ENCODE measurements around the gene TFG.

The TFG gene

GRCh38 chr3:100706365-100706764 is 2.9 kb upstream of the TFG start:
- no peak for DNase-seq (ENCODE audit: low read depth)

- DNase-seq (ENCODE audit: low read depth) = no peak
These were observed 678 bp upstream of the TFG start for GRCh38 chr3:100708644-100708988.

GRCh38 chr3:100709842-100710260 is 557 bp downstream of the TFG start:
- no peak for DNase-seq (ENCODE audit: low read depth)

DNA sequence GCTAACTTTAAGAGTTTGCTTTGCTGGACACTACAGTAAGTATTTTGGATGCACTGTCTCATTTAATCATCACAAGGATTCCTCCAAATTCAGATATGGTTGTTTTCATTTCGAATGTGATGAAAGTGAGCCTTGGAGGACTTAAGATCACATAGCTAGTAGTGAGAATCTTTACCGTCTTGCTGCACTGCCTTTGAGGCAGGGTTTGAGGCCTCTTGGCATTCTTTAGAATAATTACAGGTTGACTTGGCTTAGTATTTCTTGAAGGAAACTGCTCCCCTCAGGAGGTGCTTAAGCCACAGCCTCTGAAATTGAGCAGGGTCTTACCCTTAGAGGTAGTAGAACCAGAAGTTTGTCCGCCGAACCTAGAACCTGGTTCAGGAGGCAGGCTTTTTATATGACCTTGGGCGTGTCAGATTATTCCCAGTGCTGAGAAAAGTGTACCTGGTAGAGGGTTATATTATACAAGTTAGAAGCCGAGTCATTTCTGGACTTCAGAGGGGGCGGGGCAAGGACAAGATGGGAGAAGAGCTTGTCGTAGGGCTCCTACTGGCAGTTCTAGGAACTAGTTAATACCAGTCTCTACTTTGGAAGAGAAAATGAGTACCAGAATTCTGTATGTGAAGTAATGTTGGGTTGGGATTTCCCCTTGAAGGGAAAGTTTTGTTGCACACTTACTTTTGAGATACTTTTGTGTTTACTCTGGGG is 1.1 kb downstream of the TFG start:
- peak; percentile 34 for DNase-seq (ENCODE audit: low read depth)

DNA sequence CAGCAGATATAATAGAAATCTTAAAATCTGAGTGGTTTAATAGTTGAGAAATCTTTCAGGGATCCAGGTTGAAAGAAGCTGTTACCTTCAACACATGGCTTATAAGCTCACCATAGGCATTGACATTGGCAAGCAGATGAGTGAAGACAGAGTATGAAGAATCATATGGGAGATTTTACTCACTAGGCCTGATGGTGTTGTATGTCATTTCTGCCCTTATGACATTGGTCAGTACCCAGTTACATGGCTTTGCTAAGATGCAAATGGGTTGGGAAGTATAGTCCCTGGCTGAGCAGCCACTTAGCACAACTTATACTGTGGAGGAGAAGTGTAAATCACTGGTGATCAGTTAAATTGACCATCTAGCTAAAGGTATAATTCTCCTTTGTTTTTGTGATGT is 5.9 kb downstream of the TFG start:
- DNase-seq (ENCODE audit: low read depth) = no peak

- DNase-seq (ENCODE audit: low read depth) = no peak
These were observed 7.8 kb downstream of the TFG start for GRCh38 chr3:100717063-100717462.

GRCh38 chr3:100717637-100718487 is 8.6 kb downstream of the TFG start:
- DNase-seq (ENCODE audit: low read depth) = no peak

DNA sequence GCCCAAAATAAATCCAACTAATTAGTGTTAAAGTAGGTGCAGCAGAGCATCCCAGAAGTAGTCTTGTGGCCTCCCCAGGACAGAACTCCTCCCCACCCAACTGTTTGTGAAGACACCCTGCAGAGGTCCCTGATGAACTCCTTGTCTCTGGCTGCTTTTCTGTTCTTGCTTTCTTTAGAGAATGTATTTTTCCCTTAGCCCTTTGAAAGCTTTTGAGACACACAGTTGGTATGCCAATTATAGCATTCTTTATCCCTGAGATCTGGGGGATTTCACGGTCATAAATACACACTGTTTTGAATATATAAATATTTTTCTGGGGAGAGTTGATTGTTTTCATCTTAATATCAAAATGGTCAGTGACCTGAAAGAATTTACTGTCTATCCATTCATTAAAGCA is 9.8 kb downstream of the TFG start:
- no peak for DNase-seq (ENCODE audit: low read depth)

DNA sequence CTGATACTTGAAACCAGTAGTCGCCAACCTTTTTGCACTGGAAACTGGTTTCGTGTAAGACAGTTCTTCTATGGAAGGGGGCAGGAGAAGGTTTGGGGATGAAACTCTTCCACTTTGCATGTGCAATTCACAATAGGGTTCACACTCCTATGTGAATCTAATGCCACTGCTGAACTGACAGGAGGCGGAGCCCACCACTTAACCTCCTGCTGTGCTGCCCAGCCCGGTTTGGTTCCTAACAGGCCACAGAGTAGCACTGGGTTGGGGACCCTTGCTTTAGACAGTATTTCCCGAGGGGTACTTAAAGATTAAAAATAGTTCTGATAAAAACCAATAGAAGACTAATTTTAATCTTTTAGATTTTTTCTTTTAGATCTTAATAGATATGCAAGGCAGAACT is 11.1 kb downstream of the TFG start:
- no peak for DNase-seq (ENCODE audit: low read depth)

- no peak for DNase-seq (ENCODE audit: low read depth)
These were observed 16.7 kb downstream of the TFG start for GRCh38 chr3:100725935-100726513.

- no peak for DNase-seq (ENCODE audit: low read depth)
These were observed 17.4 kb downstream of the TFG start for GRCh38 chr3:100726706-100727105.

DNA sequence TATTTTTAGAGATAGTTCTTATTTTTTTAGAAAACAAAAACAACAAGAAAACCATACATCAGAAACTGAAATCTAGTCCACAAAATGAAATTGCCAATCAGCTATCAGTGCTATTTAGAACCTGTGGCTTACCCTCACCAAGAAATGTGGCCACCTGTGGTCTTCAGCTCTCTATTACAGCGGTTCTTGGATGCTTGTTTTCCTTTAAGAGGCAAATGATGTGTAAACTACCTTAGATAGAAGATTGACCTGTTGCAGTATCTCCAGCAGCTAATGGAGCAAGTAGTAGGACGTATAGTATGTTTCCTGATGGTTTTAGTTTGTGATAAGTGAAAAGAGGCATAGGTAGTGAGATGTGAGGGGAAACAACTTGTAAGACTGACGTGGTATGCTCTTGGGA is 21.2 kb downstream of the TFG start:
- no peak for DNase-seq (ENCODE audit: low read depth)

- DNase-seq (ENCODE audit: low read depth) = no peak
These were observed 23.1 kb downstream of the TFG start for GRCh38 chr3:100732435-100732834.

DNA sequence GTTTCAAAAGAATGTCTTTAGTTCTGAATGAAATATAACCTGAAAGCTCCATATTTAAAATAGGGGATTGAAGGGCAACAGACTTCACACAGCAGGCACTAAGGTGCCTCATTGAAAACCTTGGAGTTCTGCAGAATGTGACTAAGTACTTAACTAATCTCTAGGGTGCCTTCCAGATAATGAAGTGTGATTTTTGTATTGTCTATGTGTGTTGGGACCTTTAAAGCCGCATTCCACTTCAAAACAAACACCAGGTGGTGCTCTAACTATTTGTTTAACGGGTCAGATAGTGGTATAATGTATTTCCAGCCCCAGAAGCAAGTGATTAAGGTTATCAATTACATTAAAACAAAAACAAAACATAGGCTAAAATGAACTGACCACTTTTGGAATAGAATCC is 28.0 kb downstream of the TFG start:
- DNase-seq (ENCODE audit: low read depth) = no peak

GRCh38 chr3:100740207-100740606 is 30.9 kb downstream of the TFG start:
- DNase-seq (ENCODE audit: low read depth) = no peak

- no peak for DNase-seq (ENCODE audit: low read depth)
These were observed 34.2 kb downstream of the TFG start for GRCh38 chr3:100743535-100743934.

DNA sequence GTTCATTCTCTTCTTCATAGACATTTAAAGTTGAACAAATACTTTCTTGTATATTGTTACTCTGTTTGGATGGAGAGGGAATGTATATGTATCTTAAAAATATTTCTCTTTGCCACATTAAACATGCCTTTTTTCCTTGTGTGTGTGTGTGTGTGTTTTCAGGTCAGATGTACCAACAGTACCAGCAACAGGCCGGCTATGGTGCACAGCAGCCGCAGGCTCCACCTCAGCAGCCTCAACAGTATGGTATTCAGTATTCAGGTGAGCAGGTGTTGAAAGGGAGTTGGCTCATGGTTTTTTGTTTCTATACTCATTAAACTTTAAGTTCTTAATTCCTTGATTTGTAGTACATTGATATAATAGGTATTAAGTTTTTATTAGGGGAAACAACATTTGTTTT is 35.4 kb downstream of the TFG start:
- no peak for DNase-seq (ENCODE audit: low read depth)

DNA sequence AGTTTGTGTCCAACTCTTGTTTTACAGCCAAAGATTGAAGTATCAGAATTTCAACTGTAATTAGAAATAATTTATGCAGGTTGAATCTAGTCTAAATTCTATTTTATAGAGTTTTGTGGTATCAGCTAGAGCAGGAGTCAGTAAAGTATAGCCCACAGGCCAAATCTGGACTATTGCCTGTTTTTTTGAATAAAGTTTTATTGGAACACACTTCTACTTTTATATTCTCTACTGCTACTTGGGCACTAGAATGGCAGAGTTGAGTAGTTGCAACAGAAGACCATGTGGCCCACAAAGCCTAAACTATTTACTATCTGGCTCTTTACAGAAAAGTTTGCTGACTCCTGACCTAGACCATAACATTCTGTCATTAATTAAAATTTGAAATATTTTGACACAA is 36.3 kb downstream of the TFG start:
- no peak for DNase-seq (ENCODE audit: low read depth)

DNA sequence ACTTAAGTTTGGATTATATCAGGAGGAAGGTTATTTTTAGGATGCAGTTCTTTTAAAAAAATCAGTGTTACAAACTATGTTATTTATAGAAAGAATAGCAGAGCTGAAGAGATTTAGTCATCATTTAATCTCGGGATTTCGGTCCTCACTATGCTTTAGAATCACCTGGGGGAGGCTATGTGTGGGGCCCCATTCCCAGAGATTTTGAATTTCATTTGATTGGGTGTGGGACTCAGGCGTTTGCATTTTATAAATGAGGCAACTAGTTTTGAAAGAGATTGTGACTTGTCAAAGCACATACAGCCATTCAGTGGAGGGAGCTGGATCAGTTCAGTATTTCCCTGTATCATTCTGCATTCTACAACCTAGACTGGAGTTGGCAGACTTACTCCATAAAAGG is 36.8 kb downstream of the TFG start:
- no peak for DNase-seq (ENCODE audit: low read depth)

GRCh38 chr3:100748220-100748619 is 38.9 kb downstream of the TFG start:
- DNase-seq (ENCODE audit: low read depth) = no peak

GRCh38 chr3:100748967-100749366 is 39.7 kb downstream of the TFG start:
- no peak for DNase-seq (ENCODE audit: low read depth)

GRCh38 chr3:100753846-100754245 is 44.6 kb downstream of the TFG start:
- DNase-seq (ENCODE audit: low read depth) = no peak

- DNase-seq (ENCODE audit: low read depth) = no peak
These were observed 45.5 kb downstream of the TFG start for GRCh38 chr3:100754563-100755334.
